Measurements from ENCODE around the gene RBM28.

The RBM28 gene, protein sequence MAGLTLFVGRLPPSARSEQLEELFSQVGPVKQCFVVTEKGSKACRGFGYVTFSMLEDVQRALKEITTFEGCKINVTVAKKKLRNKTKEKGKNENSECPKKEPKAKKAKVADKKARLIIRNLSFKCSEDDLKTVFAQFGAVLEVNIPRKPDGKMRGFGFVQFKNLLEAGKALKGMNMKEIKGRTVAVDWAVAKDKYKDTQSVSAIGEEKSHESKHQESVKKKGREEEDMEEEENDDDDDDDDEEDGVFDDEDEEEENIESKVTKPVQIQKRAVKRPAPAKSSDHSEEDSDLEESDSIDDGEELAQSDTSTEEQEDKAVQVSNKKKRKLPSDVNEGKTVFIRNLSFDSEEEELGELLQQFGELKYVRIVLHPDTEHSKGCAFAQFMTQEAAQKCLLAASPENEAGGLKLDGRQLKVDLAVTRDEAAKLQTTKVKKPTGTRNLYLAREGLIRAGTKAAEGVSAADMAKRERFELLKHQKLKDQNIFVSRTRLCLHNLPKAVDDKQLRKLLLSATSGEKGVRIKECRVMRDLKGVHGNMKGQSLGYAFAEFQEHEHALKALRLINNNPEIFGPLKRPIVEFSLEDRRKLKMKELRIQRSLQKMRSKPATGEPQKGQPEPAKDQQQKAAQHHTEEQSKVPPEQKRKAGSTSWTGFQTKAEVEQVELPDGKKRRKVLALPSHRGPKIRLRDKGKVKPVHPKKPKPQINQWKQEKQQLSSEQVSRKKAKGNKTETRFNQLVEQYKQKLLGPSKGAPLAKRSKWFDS

DNA sequence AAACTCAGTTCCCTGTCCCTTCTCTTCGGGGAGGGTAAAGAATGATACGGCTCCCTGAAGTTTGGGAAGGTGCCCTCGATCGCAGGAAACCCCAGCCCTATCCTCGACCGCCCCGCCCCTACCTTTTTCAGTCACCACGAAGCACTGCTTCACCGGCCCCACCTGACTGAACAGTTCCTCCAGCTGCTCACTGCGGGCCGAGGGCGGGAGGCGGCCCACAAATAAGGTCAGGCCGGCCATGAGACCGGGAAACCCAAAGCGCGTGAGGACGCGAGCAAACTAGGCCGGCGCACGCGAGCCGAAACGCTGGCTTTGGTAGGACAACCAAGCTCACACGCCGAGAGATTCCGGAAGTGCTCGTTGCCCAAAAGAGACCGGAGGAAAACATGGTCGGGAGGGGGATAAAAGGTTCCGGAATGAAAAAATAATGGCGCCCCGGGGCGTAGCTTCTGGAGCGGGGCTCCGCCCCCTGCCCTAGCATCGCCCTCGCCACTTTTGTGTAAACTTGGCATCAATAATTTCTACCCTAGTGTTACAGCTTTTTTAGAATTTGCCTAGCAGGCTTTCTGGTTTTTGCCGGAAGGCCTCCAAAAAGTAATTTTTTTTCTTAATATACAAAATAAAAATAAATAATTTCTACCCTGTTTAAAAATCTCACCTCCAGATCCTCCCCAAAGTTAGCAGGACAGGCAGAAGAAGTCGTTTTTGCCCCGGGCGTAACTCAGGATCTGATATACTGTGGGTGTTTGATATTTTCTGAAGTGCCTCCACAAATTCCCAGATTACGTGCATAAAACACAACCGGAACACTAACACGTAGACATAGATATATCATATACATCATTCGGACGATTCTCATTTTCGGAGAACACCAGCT, at the start of gene RBM28:
Gene RBM28 (minus strand): TSS at position 355 of the 877 bp plus-strand sequence. CDS start 115 bp downstream, at position 240.
- peak; percentile 99 for DNase-seq (ENCODE audit: low spot score)

DNA sequence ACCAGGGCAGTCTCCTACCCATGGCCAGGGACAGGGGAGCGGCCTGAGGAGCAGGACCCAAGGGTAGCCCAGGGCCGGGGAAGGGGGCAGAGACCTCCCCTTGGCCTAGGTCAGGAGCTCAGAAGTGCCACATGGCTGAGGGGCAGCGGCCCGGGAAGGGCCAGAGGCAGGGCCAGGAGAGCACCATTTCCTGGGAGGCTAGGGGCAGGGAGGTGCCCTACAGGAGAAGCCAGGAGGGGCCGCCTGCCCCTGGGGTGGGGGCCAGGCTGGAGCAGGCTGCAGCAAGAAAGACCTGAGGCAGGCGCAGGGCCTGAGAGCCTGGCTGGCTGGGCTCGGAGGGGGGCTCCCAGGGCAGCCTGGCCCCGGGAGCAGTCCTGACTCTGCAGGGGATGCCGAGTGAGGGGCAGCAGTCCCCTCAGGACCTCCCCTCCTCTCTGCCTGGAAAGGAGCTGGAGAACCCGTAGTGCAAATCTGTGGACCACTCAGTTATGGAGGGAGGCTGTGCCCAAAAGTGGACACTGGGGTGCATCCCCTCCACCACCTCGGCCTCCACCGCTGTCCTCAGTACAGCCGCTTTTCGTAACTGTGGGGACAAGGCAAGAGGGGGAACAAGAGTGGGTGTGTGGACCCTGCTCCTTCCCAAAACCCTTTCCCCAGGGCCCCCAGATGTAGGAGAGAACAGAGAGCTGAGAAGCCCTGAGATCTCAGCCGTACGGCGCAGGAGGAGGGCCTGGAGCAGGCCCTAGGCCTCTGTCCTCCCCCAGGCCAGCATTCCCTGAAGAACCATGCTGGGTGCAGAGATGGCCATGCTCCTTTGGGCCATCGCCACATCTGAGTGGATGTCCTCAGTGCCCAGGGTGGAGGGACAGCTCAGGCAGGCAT, 49.0 kb upstream of the RBM28 start:
- DNase-seq (ENCODE audit: low spot score) = no peak

DNA sequence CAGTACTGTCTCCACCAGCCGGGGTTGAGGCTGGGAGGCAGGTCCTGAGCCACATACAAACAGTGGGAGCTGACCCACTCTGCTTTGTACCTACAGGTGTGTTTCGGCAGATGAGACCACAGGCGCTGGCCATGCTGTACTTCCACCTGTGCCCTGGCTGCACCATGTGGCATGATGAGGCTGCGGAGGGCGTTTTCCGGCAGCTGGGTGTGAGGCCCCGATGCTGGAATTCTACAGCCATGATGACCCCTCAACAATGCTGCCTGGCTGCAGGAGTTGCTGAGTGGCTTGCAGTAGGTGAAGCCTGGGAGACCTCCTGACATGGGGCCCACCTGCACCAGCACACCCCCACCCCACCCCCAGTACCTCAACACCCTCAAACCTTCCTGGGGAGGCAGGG, 48.1 kb upstream of the RBM28 start:
- no peak for DNase-seq (ENCODE audit: low spot score)

DNA sequence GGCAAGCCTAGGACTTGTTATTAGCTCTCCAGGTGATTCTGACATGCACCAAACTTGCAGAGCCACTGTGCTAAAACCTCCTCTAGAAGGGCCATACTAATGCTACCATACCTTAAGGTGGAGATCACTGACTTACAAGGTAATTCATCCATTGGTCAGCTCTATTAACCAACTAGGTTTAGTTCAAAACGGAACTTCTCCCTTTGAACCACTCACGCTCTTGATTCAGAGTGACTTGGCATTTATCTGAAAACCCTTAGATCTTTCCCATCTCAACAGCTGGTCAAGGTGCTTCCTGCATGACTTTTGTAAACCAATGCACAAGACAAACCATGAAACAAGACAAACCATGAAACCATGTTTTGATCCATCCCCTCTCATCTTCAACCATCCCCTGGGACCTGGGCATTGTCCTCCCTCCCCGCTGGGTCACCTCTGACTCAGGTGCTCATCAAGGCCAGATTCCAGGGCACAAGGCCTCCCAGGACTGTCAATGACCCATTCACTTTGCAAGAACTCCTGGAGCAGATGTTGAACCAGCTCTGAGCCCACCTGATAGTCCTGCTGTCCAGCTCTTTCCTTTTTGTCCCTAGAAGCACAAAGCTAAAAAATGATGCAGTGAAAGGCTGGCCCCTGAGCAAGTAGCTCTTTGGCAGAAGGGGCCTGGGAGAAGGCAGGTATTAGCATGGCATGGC, 47.3 kb upstream of the RBM28 start:
- DNase-seq (ENCODE audit: low spot score) = peak; percentile 40

DNA sequence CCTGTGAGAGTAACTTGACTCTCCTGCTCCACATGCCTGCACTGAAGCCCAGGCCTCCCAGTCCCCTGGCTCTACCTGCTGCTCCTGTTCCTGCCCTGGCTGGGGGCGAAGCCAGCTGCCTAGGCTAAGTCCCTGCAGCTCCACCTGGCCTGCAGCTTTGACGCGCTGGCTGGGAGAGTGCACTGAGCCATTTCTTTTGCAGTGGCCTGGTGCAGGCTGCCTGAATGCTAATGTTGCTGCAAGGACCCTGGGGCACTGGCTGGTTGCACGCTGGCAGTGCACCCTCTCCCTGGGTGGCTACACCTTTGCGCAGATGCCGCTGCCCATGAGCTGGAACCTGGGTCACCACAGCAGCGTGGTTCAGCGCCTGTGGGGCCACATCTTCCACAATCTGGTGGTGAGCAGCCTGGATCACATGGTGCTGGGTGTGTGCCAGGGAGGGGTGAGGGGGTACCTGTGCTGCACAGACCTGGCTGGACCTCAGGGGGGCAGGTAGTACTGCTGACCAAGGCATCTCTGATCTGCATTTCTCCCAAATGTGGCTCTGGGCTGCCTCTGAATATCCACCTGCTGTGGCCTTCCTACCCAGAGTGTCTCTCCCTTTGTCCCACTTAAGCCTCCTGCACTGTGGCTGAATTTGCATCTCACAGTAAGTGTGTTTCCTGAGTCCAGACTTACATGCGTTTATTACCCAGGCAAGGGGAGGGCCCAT, 46.1 kb upstream of the RBM28 start:
- peak; percentile 45 for DNase-seq (ENCODE audit: low spot score)

DNA sequence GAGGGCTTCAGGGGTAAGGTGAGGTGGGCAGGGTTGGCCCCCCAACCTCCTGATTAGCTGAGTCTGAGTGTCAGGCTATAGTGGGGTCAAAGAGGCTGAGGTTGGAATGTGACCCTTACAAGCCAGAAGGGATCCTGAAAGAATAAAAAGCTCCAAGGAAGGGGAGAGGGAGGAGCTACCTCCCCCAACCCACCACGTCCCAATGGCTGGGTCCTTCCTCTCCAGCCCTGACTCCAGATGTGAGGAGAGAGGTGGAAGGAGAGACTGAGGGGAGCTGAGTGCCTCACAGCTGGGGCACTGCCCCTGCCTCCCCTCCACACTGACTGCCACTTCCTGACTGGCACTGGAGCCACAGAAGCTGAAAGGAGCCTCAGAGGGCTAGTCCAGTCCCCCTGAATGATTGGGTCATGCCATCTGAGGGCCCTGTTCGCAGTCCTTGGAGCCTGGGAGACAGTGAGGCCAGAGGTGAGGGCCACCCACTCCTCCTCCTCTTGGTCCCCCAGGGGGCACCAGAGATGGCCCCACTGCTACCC, 45.4 kb upstream of the RBM28 start:
- DNase-seq (ENCODE audit: low spot score) = no peak

DNA sequence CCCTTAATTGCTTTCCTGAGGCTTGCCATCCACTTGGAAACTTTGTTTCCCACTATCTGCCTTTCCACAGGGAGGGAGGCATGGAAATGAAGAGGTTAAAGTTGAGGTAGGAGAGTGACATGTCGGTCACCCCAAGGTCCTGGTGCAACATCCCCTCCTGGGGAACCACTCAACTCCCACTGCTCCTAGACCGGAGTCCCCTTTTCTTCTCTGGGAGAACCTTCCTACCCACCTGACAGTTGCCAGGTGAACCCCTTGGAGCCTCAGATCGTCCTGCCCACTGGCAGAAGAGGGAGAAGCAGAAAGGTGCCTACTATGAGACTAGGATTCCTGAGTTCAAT, 44.4 kb upstream of the RBM28 start:
- no peak for DNase-seq (ENCODE audit: low spot score)

DNA sequence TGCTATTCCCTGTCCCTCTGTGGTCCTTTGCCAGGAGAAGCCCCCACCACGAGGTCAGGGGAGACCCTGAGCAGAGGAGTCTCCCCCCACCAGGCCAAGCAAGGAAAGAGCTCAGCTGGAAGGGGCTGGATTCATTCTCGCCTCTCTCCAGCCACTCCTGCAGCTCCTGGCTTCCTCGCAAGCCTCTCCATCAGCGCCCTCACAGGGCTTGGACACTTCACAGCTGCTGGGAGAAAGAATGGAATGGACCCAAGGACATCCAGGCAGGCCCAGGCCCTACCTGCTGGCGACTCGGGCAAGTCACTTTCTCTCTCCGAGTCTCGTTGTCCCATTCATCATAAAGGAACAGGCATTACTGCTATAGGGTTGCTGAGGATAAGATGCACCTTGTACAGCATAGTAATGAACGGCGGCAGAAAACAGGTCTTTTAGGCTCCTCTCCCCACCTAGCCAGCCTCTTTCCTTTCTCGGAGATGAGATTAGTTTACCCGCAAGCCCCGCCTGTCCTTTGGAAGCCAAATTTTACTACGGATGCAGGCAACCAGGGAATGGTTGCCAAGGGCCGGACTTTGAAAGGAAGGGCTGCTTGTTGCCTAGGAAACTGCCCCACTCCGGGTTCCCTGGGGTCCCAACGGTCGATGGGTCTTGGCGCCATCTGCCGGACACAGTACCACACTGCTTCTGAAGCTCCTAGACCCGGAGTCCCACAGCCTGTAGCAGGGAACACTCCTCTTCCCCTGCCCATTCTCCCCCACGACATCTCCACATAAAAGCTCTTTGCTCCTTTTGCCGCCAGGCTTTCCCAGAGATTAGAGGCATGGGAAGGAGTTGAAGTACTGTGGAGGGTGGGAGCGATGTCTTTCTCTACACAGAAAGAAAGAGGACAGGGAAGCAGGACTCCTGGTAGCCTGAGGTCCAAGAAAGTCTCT, 43.8 kb upstream of the RBM28 start:
- peak; percentile 91 for DNase-seq (ENCODE audit: low spot score)

DNA sequence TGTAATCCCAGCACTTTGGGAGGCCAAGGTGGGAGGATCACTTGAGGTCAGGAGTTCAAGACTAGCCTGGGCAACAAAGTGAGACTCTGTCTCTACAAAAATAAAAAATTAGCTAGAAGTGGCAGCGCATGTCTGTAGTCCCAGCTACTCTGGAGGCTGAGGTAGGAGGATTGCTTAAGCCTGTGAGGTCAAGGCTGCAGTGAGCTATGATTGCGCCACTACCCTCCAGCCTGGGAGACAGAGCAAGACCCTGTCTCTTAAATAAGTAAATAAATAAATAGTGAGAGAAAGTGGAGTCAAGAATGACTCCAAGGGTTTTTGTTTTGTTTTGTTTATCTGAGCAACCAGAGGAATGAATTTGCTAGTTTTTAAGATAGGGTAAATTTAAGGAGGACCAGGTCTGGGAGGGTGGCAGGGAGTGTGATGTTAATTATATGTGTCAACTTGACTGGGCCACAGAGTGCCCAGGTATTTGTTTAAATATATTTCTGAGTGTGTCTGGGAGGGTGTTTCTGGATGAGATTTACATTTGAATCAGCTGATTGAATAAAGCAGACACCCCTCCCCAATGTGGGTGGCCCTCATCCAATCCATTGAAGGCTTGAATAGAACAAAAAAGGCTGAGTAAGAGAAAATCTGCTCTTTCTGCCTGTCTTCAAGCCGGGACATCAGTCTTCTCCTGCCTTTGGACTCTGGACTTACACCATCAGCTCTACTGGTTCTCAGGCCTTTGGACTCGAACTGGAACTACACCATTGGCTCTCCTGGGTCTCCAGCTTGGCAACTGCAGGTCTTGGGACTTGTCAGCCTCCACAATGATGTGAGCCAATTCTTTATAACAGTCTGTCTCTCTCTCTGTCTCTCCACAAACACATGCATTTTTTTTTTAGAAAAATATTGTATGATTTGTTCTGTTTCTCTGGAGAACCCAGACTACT, 42.5 kb upstream of the RBM28 start:
- DNase-seq (ENCODE audit: low spot score) = no peak

DNA sequence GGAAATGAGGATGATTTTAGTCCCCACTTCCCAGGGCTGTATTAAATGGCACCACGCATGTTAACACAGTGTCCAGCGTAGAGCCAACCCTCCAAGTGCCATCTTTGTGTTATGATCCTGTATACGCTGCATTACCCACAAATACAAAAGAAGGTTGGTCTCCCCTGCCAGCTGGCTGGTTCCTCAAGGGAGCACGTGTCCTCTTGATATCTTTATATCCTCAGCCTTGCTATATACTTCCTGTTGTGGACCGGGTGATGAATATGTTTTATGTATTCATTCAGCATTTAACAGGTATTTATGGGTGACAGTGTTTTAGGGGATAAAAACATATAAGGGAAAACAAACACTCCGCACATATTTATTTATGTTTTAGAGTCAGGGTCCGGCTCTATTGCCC, 41.0 kb upstream of the RBM28 start:
- DNase-seq (ENCODE audit: low spot score) = no peak

DNA sequence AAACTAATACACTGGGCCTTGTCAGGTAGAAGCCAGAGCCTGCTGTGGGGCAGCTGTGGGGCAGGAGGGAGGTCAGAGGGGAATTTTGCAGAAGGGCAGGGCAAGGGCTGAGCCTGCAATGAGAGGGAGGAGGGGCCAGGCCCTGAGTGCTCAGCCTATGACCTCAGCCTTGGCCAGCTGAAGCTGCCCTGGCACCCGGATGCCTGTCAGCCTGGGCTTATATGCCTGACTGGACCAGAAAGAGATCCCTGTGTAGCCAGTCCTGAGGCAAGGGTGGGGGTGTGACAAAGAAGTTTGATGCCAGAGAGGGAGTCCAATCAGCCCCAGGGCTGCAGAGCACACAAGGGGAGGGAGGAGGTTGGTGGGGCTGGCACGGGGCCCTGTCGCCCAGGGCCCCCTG, 40.1 kb upstream of the RBM28 start:
- DNase-seq (ENCODE audit: low spot score) = no peak

DNA sequence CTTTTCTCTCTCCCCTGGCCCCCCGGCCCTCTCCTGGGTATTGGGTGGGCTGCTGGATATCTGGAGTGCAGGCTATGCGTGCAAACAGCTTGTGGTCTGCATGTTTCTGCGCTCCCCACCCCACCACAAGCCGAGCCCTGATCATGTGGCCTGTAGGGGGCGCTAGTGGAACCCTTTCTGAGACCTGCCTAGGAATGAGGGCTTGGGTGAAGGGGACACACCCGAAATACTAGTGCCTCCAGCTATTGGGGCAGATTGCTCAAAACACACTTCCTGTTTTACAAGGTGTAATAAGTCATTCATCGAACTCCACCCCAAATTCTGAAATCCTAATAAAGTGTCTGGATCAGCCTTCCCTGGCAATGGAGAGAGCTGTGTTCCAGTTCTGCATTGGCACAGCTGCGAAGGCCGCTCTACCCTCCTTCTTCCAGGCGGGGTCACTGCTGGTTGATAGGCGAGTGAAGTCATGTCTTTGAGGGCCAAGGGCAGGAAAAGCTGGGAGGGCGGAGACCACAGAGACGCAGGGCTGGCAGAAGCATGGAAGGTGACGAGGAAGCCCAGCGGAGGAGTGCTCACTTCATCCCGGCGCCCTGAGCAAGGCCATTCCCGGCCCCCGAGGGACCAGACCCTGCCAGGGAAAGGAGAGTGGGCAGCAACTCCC, 37.6 kb upstream of the RBM28 start:
- peak; percentile 72 for DNase-seq (ENCODE audit: low spot score)

DNA sequence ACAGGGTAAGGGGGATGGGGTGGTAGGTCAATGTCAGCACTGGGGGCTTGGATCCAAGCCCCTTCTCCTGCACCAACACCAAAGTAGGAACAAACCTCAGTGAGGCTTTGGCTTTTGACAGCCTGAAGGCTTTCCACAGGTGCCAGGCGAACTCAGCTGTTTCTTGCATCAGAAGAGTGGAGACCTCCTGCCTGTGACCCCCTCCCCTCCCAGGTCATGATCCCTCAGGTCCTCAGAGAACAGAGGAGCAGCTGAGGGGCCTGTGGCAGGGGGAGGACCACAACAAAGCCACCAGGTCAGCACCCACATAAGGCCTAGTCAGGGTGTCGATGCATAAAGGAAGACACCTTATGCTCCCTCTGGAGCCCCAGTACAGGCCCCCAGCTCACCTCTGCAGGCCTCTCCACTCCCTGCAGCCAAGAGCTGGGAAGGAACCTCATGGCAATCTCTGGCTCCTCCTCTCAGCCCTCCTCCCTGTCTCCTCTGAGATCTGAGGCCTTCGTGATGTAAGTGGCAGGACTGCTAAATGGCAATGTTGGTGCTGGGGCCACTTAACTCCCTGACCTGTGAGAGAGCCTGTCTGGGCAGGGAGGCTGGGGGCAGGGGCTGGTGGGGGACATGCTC, 36.9 kb upstream of the RBM28 start:
- no peak for DNase-seq (ENCODE audit: low spot score)

DNA sequence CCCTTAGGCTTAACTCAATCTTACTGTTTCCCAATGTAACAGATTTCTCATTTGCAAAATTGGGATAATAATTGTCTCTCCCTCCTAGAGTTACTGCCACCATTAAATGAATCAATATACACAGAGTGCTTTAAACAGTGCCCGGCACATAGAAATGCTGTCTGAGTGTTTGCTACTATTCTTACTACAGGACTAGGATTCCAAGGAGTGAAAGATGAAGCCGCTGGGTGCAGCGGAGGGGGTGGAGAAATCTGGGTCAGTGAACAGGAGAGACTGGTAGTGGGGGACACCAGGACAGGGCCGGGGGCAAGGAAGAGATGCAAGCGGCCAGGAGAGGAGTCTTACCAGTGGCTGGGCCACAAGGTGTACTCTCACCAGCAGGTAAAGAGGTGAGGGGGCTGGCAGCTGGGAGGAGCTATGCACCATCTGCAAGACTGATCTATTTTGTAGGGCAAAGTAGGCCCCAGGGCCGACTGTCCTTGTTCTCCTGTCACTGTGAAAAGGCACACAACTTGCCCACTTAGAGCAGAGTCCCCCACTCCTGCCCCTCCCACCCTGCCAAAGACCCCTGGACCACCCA, 36.3 kb upstream of the RBM28 start:
- DNase-seq (ENCODE audit: low spot score) = no peak

DNA sequence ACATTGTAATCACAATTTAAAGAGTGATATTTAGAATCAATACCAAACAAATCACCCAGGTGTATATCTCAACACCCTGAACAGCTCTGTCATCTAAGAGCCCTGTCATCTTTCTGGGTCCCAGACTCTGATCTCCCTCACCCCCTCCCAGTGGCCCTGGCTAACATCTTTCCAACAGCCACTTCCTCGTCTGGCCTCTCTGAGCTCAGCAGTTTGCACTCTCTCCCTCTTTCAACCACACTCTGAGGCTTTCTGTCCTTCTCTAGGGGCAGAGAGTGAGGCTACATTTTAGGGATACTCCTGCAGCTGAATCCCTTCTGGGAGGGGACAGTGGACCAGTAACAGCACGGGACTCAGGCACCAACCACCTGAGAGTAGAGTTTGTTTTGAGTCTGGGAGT, 34.9 kb upstream of the RBM28 start:
- DNase-seq (ENCODE audit: low spot score) = no peak

DNA sequence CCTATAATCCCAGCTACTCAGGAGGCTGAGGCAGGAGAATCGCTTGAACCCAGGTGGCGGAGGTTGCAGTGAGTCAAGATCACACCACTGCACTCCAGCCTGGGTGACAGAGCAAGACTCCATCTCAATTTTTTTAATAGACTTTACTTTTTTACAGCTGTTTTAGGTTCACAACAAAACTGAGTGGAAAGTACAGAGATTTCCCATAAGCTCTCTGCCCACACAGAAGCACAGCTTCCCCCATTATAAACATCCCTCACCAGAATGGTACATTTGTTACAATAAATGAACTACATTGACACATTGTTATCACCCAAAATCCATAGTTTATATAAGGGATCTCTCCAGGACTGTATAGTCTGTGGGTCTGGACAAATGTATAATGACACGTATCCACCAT, 32.4 kb upstream of the RBM28 start:
- no peak for DNase-seq (ENCODE audit: low spot score)
